ENCODE data around the gene LY6G6D.
A peak's percentile ranks its signal among the peaks of the same experiment; 100 is the strongest.

The LY6G6D gene

DNA sequence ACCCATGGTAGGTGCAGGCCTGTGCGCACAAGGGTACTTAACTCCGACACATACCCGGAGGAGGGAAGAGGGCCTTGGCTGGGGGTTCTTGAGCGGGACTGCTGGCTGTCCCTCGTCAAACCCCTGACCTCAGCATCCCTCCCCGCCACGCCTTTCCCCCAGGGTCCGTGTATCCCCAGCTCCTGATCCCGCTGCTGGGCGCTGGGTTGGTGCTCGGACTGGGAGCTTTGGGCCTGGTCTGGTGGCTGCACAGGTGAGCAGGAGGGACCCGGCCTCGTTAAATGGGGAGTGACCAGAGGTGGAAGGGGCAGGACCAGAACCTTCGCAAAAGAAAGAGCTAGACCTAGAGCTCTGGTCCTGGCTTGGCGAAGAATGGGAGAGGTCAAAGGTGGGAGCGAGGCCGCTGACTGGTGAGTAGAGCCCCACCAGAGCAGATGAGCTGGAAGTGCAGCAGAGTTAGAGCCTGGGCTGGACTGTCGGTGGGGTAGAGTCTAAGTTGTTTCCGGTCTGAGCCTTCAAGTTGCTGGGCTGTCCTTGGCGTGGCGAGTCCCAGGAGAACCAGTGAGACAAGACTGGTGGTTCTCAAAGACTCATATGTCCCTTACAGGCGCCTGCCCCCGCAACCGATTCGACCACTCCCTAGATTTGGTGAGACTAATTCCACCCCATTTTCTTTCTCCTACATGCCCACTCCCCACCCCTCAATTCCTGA lies 9.0 kb downstream of the LY6G6D start:
- Mint-ChIP-seq H3K27ac (no peak overlapping the region), H3K27me3 (no peaks in the 10 kb centered on the region), H3K4me3 (no peak overlapping the region), H3K36me3 (no peaks in the 10 kb centered on the region), H3K9me3 (no peaks in the 10 kb centered on the region), H3K4me1 (peaks cover 32% of the 10 kb centered on the region)

DNA sequence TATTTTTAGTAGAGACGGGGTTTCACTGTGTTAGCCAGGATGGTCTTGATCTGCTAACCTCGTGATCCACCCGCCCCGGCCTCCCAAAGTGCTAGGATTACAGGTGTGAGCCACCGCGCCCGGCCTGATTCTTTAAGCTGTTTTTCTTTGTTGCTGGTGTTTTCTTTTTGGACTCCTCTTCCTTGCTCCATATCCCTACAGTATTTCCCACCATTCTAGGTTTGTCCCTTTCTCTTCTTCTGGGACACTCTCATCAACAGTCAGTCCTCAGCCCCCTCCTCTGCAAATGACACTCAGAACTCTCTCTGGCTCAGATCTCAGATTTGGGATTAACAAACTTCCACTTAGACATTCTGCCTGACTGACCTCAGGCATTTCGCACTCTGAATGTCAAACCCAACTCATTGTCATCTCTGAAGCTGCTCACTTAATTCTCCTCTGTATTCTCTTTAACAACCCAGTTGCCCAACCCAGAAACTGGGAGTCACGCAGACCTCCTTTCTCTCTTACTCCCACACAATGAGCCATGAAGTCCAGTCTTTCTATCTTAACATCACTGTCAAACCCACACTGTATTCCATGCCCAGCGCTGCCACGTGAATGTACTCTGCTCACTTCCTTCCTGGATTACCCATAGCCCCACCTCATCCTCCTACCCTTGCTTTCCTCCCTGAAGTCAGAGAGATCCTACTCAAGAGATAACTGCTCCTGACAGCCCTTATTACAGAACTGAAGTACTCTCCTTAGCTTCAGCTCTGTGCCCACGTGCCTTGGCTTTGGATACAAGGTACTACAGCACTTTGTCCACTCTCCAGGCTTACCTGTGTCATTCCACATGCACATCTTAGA lies 10.6 kb downstream of the LY6G6D start:
- Mint-ChIP-seq H3K4me3 (no peak overlapping the region), H3K27me3 (no peaks in the 10 kb centered on the region), H3K4me1 (peaks cover 43% of the 10 kb centered on the region), H3K27ac (no peak overlapping the region), H3K9me3 (no peaks in the 10 kb centered on the region), H3K36me3 (no peaks in the 10 kb centered on the region)

DNA sequence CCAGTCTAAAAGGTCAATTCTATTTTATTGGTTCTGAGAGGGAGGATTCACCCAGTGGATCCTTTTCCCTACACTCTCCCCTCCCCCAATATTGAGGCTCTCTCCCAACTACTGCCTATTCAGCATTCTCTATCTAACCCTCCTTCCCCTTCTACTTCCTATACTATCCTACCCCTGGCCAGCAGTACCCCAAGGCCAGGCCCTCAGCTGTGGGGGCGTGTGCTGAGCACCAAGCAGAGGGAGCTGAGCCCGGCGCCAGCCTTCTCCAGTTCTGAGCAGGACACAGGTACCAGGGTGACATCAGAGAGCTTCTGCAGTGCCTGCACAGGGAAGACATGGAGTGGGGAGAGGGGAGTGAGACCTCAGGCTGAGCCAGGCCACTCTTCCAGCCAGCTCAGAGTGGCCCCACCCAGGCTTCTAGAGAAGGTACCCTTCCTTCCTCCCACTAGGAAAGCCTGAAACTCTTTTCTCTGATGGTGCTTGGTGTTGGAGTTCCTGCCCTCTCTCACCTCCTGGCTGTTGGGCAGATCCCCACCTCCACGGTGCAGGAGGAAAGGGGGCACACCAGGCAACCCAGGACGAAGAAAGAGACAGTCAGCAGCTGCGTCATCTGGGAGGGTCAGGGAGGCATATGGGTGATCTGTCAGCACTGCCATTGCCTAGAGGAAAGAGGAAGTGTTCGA lies 12.0 kb downstream of the LY6G6D start:
- peak overlapping the region; percentile 5 for H3K27ac Mint-ChIP-seq
- no peaks in the 10 kb centered on the region for H3K27me3 Mint-ChIP-seq
- peaks cover 2% of the 10 kb centered on the region for H3K36me3 Mint-ChIP-seq
- peaks cover 48% of the 10 kb centered on the region for H3K4me1 Mint-ChIP-seq
- no peaks in the 10 kb centered on the region for H3K9me3 Mint-ChIP-seq
- peak overlapping the region; percentile 60 for H3K4me3 Mint-ChIP-seq

- Mint-ChIP-seq H3K4me1 (peaks cover 48% of the 10 kb centered on the region), H3K4me3 (peak overlapping the region; percentile 60), H3K27ac (no peak overlapping the region), H3K27me3 (no peaks in the 10 kb centered on the region), H3K36me3 (peaks cover 2% of the 10 kb centered on the region), H3K9me3 (no peaks in the 10 kb centered on the region)
These were observed 12.8 kb downstream of the LY6G6D start for GRCh38 chr6:31727717-31728671.

DNA sequence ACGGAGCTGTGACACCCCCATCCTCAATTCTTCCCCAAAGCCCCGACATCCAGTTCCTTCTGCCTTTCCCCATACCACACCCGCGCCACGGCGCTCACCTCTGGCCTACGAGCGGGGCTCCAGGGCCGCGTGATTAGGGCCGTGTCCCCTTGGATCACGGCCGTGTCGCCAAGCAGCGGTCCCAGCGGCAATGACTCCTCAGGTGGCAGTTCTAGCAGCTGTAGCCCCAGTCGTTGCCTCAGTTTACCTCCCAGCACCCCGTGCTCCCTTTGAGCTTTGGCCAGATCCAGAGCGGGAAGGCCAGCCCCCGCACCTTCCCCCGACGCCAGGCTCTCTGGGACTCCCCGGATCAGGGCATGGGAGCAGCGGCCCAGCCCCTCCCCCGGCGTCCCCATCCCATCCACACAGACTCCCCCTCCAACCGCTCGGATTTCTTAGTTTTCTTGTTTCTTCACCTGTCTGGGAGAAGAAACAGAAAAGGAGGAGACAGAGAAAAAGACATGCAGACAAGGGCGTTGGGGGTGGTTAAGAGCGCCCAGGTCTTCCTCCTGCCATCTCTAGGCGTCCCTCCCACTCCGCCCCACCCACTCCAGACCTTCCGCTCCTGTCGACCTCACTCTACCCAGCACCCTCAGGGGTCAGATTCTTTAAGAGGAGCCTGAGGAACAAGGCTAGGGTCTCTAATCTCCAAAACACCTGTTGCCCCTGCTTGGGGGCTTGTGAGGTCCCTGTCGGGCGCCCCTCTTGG lies 13.8 kb downstream of the LY6G6D start, which contains the start of gene DDAH2:
Gene DDAH2 (minus strand): TSS at position 533 of the 748 bp plus-strand sequence. CDS start 138 bp downstream, at position 395.
- no peak within 1 kb of the TSS for H3K27ac Mint-ChIP-seq
- no peaks in the 10 kb centered on the region for H3K9me3 Mint-ChIP-seq
- H3K4me1 Mint-ChIP-seq, result peaks cover 57% of the 10 kb centered on the region
- no peaks in the 10 kb centered on the region for H3K27me3 Mint-ChIP-seq
- H3K4me3 Mint-ChIP-seq, result peak within 1 kb of the TSS; percentile 93
- peaks cover 7% of the 10 kb centered on the region for H3K36me3 Mint-ChIP-seq

DNA sequence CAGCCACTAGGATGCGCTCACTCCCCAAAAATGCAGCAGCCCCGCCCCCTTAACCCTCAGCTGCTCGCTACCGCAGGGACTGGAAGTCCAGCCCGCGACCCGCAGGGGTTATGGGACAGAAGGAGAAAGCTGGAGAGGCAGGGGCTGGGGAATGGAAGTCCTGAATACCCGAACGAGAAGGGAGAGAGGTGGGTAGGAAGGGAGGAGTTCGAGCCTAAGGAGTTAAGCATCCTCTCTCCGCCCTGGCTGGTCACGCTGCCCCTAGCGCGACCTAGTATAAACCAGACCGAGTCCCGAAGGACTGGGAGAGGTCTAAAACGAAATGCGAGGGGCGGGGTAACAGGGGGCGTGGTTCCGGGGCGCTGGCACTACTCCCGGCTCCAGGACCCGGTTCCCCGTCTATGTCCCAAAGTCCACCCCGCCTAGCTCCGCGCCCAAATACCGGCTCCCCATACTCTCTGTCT lies 14.4 kb downstream of the LY6G6D start:
- H3K27ac Mint-ChIP-seq, result no peak overlapping the region
- H3K4me1 Mint-ChIP-seq, result peaks cover 63% of the 10 kb centered on the region
- no peaks in the 10 kb centered on the region for H3K27me3 Mint-ChIP-seq
- H3K36me3 Mint-ChIP-seq, result peaks cover 7% of the 10 kb centered on the region
- H3K4me3 Mint-ChIP-seq, result peak overlapping the region; percentile 93
- no peaks in the 10 kb centered on the region for H3K9me3 Mint-ChIP-seq

GRCh38 chr6:31729979-31730630 lies 15.0 kb downstream of the LY6G6D start:
- Mint-ChIP-seq H3K4me1 (peaks cover 63% of the 10 kb centered on the region), H3K9me3 (no peaks in the 10 kb centered on the region), H3K4me3 (peak overlapping the region; percentile 93), H3K36me3 (peaks cover 7% of the 10 kb centered on the region), H3K27me3 (no peaks in the 10 kb centered on the region), H3K27ac (peak overlapping the region; percentile 24)

GRCh38 chr6:31730631-31731086 lies 15.5 kb downstream of the LY6G6D start:
- Mint-ChIP-seq H3K4me3 (peak overlapping the region; percentile 93), H3K4me1 (peaks cover 62% of the 10 kb centered on the region), H3K27ac (peak overlapping the region; percentile 24), H3K36me3 (peaks cover 7% of the 10 kb centered on the region), H3K27me3 (no peaks in the 10 kb centered on the region), H3K9me3 (no peaks in the 10 kb centered on the region)

DNA sequence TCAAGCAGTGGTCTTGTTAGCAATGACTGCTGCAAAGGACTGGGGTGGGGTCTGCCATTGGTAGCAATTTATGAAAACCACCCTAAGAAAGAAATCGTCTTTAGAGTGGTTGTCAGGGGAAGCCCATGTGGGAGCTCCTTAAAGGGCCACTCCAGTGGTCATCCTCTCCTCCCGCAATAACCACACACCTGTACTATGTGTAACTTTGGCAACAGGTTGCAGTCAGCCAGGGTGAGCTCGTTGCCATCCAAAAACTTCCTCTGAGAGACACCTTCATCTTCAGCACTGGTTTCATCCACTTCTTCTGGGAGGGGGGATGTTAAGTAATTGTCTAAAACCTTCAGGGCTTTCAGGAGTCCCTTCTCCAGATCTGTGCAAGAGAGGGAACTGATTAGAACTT lies 16.9 kb downstream of the LY6G6D start:
- H3K4me1 Mint-ChIP-seq, result peaks cover 55% of the 10 kb centered on the region
- H3K36me3 Mint-ChIP-seq, result peaks cover 7% of the 10 kb centered on the region
- H3K27me3 Mint-ChIP-seq, result no peaks in the 10 kb centered on the region
- H3K4me3 Mint-ChIP-seq, result no peak overlapping the region
- no peak overlapping the region for H3K27ac Mint-ChIP-seq
- no peaks in the 10 kb centered on the region for H3K9me3 Mint-ChIP-seq

GRCh38 chr6:31733734-31734133 lies 18.6 kb downstream of the LY6G6D start:
- Mint-ChIP-seq H3K9me3 (no peaks in the 10 kb centered on the region), H3K27ac (no peak overlapping the region), H3K4me3 (peak overlapping the region; percentile 96), H3K36me3 (peaks cover 7% of the 10 kb centered on the region), H3K27me3 (no peaks in the 10 kb centered on the region), H3K4me1 (peaks cover 58% of the 10 kb centered on the region)

- Mint-ChIP-seq H3K9me3 (no peaks in the 10 kb centered on the region), H3K4me1 (peaks cover 60% of the 10 kb centered on the region), H3K36me3 (peaks cover 7% of the 10 kb centered on the region), H3K27ac (peak overlapping the region; percentile 86), H3K27me3 (no peaks in the 10 kb centered on the region), H3K4me3 (peak overlapping the region; percentile 96)
These were observed 19.2 kb downstream of the LY6G6D start for GRCh38 chr6:31734247-31734820.

- Mint-ChIP-seq H3K36me3 (peaks cover 7% of the 10 kb centered on the region), H3K4me1 (peaks cover 63% of the 10 kb centered on the region), H3K27me3 (no peaks in the 10 kb centered on the region), H3K4me3 (peak overlapping the region; percentile 96), H3K27ac (peak overlapping the region; percentile 92), H3K9me3 (no peaks in the 10 kb centered on the region)
These were observed 19.8 kb downstream of the LY6G6D start for GRCh38 chr6:31734821-31735406.
